Activated T-cell treated with anti-CD3 and anti-CD28 coated beads, Interleukin-2, amount 50 U/mL, for 4 hours (primary cell): Measurements from ENCODE around the gene CCDC179. TPM values are rescaled to one million over a fixed set of nuclear protein-coding genes. Genes with fewer than 3 reads are reported as not detected.

Source experiments
- ATAC-seq, 2 donors: fragments of 200-7000 bp; cut with Tn5 transposase; one replicate each; pipeline ENCODE4 v1.10.0; 2021
- DNase-seq: peaks from one replicate; pipeline ENCODE4 v3.0.0-alpha.2; 2020
- H3K27me3 Mint-ChIP-seq: one replicate; pipeline ENCODE4 v1.8.0; 2021; ENCODE audit warnings: low read depth, mixed read lengths
- H3K36me3 Mint-ChIP-seq: one replicate; pipeline ENCODE4 v1.8.0; 2022; ENCODE audit warnings: mixed read lengths; ENCODE audit not compliant: insufficient read depth
- H3K4me1 Mint-ChIP-seq: one replicate; pipeline ENCODE4 v1.8.0; 2021; ENCODE audit warnings: low read depth, mixed read lengths
- H3K4me3 Mint-ChIP-seq: one replicate; pipeline ENCODE4 v1.8.0; 2021; ENCODE audit warnings: mild to moderate bottlenecking, moderate library complexity, mixed read lengths
- H3K9me3 Mint-ChIP-seq: one replicate; pipeline ENCODE4 v1.8.0; 2021; ENCODE audit warnings: mixed read lengths
- total RNA-seq, 3 donors: library from RNA; stranded (reverse); gene quantifications; one replicate each; pipeline ENCODE4 v1.2.1, GENCODE V29; 2021

CCDC179 gene
- total RNA-seq, 3 donors from 2014 or later = not detected

- DNase-seq = no peak
- no peak overlapping the region for H3K4me3 Mint-ChIP-seq
- no peaks in the 10 kb centered on the region for H3K27me3 Mint-ChIP-seq
- no peaks in the 10 kb centered on the region for H3K9me3 Mint-ChIP-seq
- ATAC-seq = no peak
- H3K4me1 Mint-ChIP-seq = peaks cover 11% of the 10 kb centered on the region
- H3K36me3 Mint-ChIP-seq = no peaks in the 10 kb centered on the region
Measured at GRCh38 chr11:22832315-22833015, 27.8 kb downstream of the CCDC179 start.

DNA sequence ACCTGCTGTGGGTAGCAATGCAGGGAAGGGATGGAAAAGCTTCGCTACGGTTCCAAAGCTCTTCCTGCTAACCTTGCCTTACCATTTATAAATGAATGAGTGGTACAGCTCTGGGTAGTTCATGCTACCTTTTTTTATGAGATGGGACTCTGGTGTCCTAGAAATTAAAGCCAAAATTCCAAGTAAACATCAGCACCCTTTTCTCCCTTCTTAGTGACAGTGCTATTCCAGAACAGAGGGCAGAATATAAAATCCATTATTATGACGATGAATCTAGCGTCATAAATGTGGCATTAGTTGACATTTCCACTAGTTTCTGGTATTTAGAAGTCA, 30.2 kb downstream of the CCDC179 start:
- Mint-ChIP-seq H3K9me3 (no peaks in the 10 kb centered on the region), H3K36me3 (peaks cover 8% of the 10 kb centered on the region), H3K27me3 (no peaks in the 10 kb centered on the region), H3K4me3 (peak overlapping the region; percentile 92), H3K4me1 (peaks cover 13% of the 10 kb centered on the region)
- ATAC-seq (no peak), DNase-seq (no peak)

DNA sequence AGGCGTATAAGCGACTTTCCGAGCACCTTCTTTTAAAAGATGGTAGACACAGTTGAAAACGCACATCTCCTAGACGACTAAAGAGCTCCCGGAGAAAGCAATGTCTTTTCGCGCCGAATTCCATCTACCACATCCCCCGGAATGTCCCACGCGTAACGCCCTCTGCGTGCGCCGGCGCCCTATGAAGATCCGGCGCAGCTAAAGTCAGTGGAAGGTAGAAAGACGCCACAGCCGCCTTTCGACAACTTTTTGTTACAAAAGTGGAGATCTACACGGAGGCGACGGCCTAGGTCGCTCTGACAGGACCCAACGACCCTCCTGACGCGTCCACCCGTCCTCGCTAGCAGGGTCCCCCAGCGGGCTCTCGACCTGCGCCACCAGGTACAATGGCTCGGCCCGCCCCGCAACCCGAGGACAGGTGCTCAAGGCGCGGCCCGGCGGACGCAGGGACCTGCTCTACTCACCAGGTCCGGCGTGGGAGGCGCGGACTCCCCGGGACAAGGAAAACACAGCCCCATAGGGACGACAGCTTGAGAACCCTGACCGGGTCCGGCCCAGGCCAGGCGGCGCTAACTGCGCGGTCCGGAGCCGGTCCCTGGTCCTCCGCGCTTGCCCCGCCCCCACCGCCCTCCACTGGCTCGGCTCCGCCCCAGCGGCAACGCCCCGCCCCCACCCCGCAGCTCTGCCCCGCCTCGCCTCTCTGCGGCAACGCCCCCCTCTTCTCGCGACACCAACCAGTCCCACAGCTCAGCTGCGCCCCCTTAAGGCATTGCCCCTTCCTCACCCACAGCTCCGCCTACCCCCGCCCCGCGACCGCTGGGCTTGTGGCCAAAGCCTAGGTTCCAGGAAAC, 30.8 kb downstream of the CCDC179 start, which contains the start of gene SVIP:
Gene SVIP, minus strand, starts transcription at position 571 of the 851 bp plus-strand sequence. Its CDS starts 53 bp downstream, at position 518.
- peaks cover 13% of the 10 kb centered on the region for H3K4me1 Mint-ChIP-seq
- DNase-seq (peak; percentile 93), ATAC-seq (peak; percentile 88 to 90)
- peaks cover 13% of the 10 kb centered on the region for H3K36me3 Mint-ChIP-seq
- no peaks in the 10 kb centered on the region for H3K9me3 Mint-ChIP-seq
- H3K4me3 Mint-ChIP-seq = peak within 1 kb of the TSS; percentile 92
- H3K27me3 Mint-ChIP-seq = no peaks in the 10 kb centered on the region

GRCh38 chr11:22828373-22828772, 31.9 kb downstream of the CCDC179 start:
- peak overlapping the region; percentile 92 for H3K4me3 Mint-ChIP-seq
- peaks cover 13% of the 10 kb centered on the region for H3K4me1 Mint-ChIP-seq
- no peak for ATAC-seq
- H3K27me3 Mint-ChIP-seq = no peaks in the 10 kb centered on the region
- DNase-seq = no peak
- H3K9me3 Mint-ChIP-seq = no peaks in the 10 kb centered on the region
- peaks cover 17% of the 10 kb centered on the region for H3K36me3 Mint-ChIP-seq

GRCh38 chr11:22822203-22822602, 38.1 kb downstream of the CCDC179 start:
- ATAC-seq = no peak
- no peak for DNase-seq
- H3K9me3 Mint-ChIP-seq = no peaks in the 10 kb centered on the region
- H3K27me3 Mint-ChIP-seq = no peaks in the 10 kb centered on the region
- no peak overlapping the region for H3K4me3 Mint-ChIP-seq
- peaks cover 61% of the 10 kb centered on the region for H3K36me3 Mint-ChIP-seq
- H3K4me1 Mint-ChIP-seq = peaks cover under 1% of the 10 kb centered on the region

DNA sequence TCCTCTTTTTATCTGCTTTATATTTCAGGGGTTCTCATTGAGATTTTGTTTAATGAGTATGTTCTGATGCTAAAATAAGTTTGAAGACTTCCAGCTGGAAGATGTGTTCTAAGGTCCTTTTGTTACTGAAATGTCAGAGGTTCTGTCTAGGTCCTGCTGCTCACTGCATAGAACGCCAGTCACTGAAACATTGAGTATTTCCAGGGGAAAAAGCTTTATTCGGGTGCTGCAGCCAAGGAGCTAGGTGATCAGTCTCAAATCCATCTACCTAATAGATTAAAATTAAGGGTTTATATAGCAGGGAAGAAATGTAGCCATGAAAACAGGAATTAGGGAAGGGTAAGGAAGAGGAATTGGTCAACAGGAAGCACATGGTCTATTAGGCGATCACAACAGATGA, 50.4 kb downstream of the CCDC179 start:
- no peak for ATAC-seq
- Mint-ChIP-seq H3K27me3 (no peaks in the 10 kb centered on the region), H3K36me3 (peaks cover 5% of the 10 kb centered on the region), H3K9me3 (peaks cover 13% of the 10 kb centered on the region), H3K4me1 (peaks cover 3% of the 10 kb centered on the region), H3K4me3 (no peak overlapping the region)
- DNase-seq = no peak

DNA sequence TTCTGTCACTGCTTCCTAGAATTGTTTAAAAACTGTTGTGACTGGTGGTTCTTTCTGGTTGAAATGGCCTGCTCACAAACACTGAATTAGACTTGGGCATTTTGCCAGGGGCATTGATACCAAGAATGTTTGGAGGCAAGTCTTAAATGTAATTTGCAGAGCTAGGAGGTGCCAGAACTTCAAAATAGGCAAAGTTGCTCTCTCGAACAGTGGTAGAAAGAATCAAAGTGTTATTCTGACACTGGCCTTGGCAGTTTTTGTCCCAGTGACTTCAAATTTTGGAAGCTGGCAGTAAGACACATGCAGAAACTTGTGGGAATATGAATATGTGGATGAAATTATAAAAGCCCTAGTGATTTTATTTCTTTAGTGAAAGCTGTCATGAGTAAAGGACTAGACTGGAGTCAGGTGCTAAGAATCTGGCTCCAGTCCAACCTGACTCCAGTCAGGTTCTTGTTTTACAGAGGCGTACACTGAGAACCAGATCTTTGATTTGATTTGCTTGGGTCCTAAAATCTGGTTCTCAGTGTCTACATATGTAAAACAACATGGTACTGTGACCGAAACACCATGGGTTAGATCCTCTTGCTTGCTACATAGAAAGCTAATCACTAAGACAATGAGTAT, 51.6 kb downstream of the CCDC179 start:
- no peak for DNase-seq
- no peak overlapping the region for H3K4me3 Mint-ChIP-seq
- peaks cover 2% of the 10 kb centered on the region for H3K36me3 Mint-ChIP-seq
- H3K27me3 Mint-ChIP-seq = no peaks in the 10 kb centered on the region
- H3K4me1 Mint-ChIP-seq = peaks cover 3% of the 10 kb centered on the region
- peaks cover 7% of the 10 kb centered on the region for H3K9me3 Mint-ChIP-seq
- no peak for ATAC-seq

GRCh38 chr11:22807855-22808570, 52.3 kb downstream of the CCDC179 start:
- H3K4me3 Mint-ChIP-seq = no peak overlapping the region
- DNase-seq = no peak
- H3K36me3 Mint-ChIP-seq = peaks cover 1% of the 10 kb centered on the region
- H3K27me3 Mint-ChIP-seq = no peaks in the 10 kb centered on the region
- peaks cover 3% of the 10 kb centered on the region for H3K4me1 Mint-ChIP-seq
- no peak for ATAC-seq
- peaks cover 7% of the 10 kb centered on the region for H3K9me3 Mint-ChIP-seq

- Mint-ChIP-seq H3K27me3 (no peaks in the 10 kb centered on the region), H3K4me1 (peaks cover 3% of the 10 kb centered on the region), H3K36me3 (peaks cover 1% of the 10 kb centered on the region), H3K4me3 (no peak overlapping the region), H3K9me3 (peaks cover 7% of the 10 kb centered on the region)
- ATAC-seq = no peak
- no peak for DNase-seq
Measured at GRCh38 chr11:22807391-22807790, 52.9 kb downstream of the CCDC179 start.

GRCh38 chr11:22802861-22803260, 57.4 kb downstream of the CCDC179 start:
- no peaks in the 10 kb centered on the region for H3K27me3 Mint-ChIP-seq
- H3K4me3 Mint-ChIP-seq = no peak overlapping the region
- no peaks in the 10 kb centered on the region for H3K4me1 Mint-ChIP-seq
- H3K36me3 Mint-ChIP-seq = no peaks in the 10 kb centered on the region
- no peaks in the 10 kb centered on the region for H3K9me3 Mint-ChIP-seq
- DNase-seq (no peak), ATAC-seq (no peak)

GRCh38 chr11:22800482-22800881, 59.8 kb downstream of the CCDC179 start:
- Mint-ChIP-seq H3K9me3 (no peaks in the 10 kb centered on the region), H3K4me3 (no peak overlapping the region), H3K36me3 (no peaks in the 10 kb centered on the region), H3K27me3 (no peaks in the 10 kb centered on the region), H3K4me1 (no peaks in the 10 kb centered on the region)
- DNase-seq (no peak), ATAC-seq (no peak)

DNA sequence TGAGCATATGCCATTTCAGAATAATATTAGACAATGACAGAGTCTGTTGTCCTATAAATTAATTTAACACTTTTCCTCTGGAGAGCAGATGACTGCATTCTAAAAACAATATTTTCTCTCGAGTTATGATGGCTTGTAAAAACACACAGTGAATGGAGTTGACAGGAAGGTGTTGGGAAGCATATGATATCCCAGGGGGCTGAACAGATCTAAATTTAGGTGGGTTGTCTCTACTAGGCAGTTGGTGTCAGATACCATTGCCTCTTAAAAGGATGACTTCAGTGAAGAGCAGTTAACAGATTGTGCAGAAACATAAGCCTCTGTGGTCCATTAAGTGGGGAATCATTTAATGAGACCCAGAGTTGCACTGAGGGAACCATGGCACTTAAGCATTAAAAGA, 61.4 kb downstream of the CCDC179 start:
- Mint-ChIP-seq H3K27me3 (no peaks in the 10 kb centered on the region), H3K4me1 (no peaks in the 10 kb centered on the region), H3K4me3 (no peak overlapping the region), H3K9me3 (no peaks in the 10 kb centered on the region), H3K36me3 (no peaks in the 10 kb centered on the region)
- no peak for DNase-seq
- no peak for ATAC-seq

- H3K27me3 Mint-ChIP-seq = no peaks in the 10 kb centered on the region
- no peak for DNase-seq
- no peak overlapping the region for H3K4me3 Mint-ChIP-seq
- no peaks in the 10 kb centered on the region for H3K4me1 Mint-ChIP-seq
- no peaks in the 10 kb centered on the region for H3K9me3 Mint-ChIP-seq
- H3K36me3 Mint-ChIP-seq = no peaks in the 10 kb centered on the region
- no peak for ATAC-seq
Measured at GRCh38 chr11:22797047-22797446, 63.2 kb downstream of the CCDC179 start.
